ENCODE data around the gene NUDT19.
"Not testable (repeated sequence)": the region's sequence is repeated elsewhere in the genome, so short reads cannot be mapped to it uniquely, and the experiment has no call there.

NUDT19 gene

GRCh38 chr19:32691291-32691951, at the start of gene NUDT19:
Gene NUDT19 (plus strand): TSS chr19:32691821. CDS start chr19:32691961, 140 bp downstream.
- DNase-seq, result peak; percentile 49 to 82

- DNase-seq, result no peak
Measured at GRCh38 chr19:32642771-32643170, 48.9 kb upstream of the NUDT19 start.

GRCh38 chr19:32646556-32646955, 45.1 kb upstream of the NUDT19 start:
- no peak for DNase-seq

GRCh38 chr19:32647361-32647760, 44.3 kb upstream of the NUDT19 start:
- DNase-seq, result no peak

- no peak for DNase-seq
Measured at GRCh38 chr19:32649751-32650150, 41.9 kb upstream of the NUDT19 start.

GRCh38 chr19:32650671-32651070, 41.0 kb upstream of the NUDT19 start:
- no peak for DNase-seq

GRCh38 chr19:32651729-32652140, 39.9 kb upstream of the NUDT19 start:
- DNase-seq, result no peak

- not testable (repeated sequence) for DNase-seq
Measured at GRCh38 chr19:32652331-32652730, 39.3 kb upstream of the NUDT19 start.

GRCh38 chr19:32652894-32653598, 38.6 kb upstream of the NUDT19 start:
- peak in 1 of 2 experiments; percentile 47 for DNase-seq

- no peak for DNase-seq
Measured at GRCh38 chr19:32653599-32653915, 38.1 kb upstream of the NUDT19 start.

- DNase-seq, result not testable (repeated sequence)
Measured at GRCh38 chr19:32656379-32656778, 35.2 kb upstream of the NUDT19 start.

- DNase-seq, result no peak
Measured at GRCh38 chr19:32658075-32658474, 33.5 kb upstream of the NUDT19 start.

GRCh38 chr19:32658527-32658926, 33.1 kb upstream of the NUDT19 start:
- no peak for DNase-seq

GRCh38 chr19:32661318-32661717, 30.3 kb upstream of the NUDT19 start:
- DNase-seq, result no peak

- DNase-seq, result no peak
Measured at GRCh38 chr19:32662186-32662585, 29.4 kb upstream of the NUDT19 start.

GRCh38 chr19:32666084-32666483, 25.5 kb upstream of the NUDT19 start:
- no peak for DNase-seq

- DNase-seq, result no peak
Measured at GRCh38 chr19:32669310-32669709, 22.3 kb upstream of the NUDT19 start.

- no peak for DNase-seq
Measured at GRCh38 chr19:32671883-32672593, 19.6 kb upstream of the NUDT19 start.

- DNase-seq, result no peak
Measured at GRCh38 chr19:32672841-32673240, 18.8 kb upstream of the NUDT19 start.

- no peak for DNase-seq
Measured at GRCh38 chr19:32673573-32673972, 18.0 kb upstream of the NUDT19 start.

GRCh38 chr19:32674153-32674930, 17.3 kb upstream of the NUDT19 start:
- no peak for DNase-seq

- peak; percentile 98 to 99 for DNase-seq
Measured at GRCh38 chr19:32674931-32675719, 16.5 kb upstream of the NUDT19 start, which contains the start of gene ANKRD27. Gene ANKRD27 (minus strand): TSS chr19:32675180. CDS start chr19:32659015, 16,165 bp downstream.

All from NCI-H446 (cell line).